PC-3 (cell line): ENCODE measurements around the gene ARL11.

Source experiments
- CTCF ChIP-seq: fragments of 300-600 bp; sonication (generic); conservative IDR thresholded peaks from 2 replicates; pipeline ENCODE4 v1.5.1; 2017; ENCODE audit warnings: antibody characterized with exemption, low read depth, mild to moderate bottlenecking, low read length
- EZH2 ChIP-seq: fragments of 300-600 bp; sonication (generic); IDR thresholded peaks from one replicate; pipeline ENCODE4 v1.6.1; 2017; ENCODE audit warnings: antibody characterized with exemption, mild to moderate bottlenecking, low read length; ENCODE audit not compliant: unreplicated experiment
- EZH2phosphoT487 ChIP-seq: fragments of 300-600 bp; sonication (generic); IDR thresholded peaks from 2 replicates; pipeline ENCODE4 v1.6.1; 2018; ENCODE audit warnings: mild to moderate bottlenecking, antibody characterized with exemption, low read length, borderline replicate concordance

GRCh38 chr13:49636705-49637104, 8.4 kb downstream of the ARL11 start:
- no peak for TF ChIP-seq CTCF
- TF ChIP-seq EZH2 = no peak
- TF ChIP-seq EZH2phosphoT487 = no peak
